Prostate gland (tissue), 2 donors: ENCODE results near the gene CEP63.

ENCODE experiments used
- POLR2A ChIP-seq: fragments of 450-650 bp; IDR thresholded peaks from one replicate; pipeline ENCODE4 v1.6.1; 2016; ENCODE audit warnings: antibody characterized with exemption, mild to moderate bottlenecking
- TF ChIP-seq, protein P1 (sequence below), 4 experiments: fragments of 200-600 bp in 2 of 4; fragments of 450-650 bp in 2 of 4; sonication (generic) in 2 of 4; IDR thresholded peaks; 1 replicate in 3 of 4; 2 replicates in 1 of 4; pipeline ENCODE4 v1.5.1; 2016 to 2019; ENCODE audit warnings: antibody characterized with exemption in 4 of 4, mild to moderate bottlenecking in 2 of 4, moderate library complexity in 2 of 4

DNA sequence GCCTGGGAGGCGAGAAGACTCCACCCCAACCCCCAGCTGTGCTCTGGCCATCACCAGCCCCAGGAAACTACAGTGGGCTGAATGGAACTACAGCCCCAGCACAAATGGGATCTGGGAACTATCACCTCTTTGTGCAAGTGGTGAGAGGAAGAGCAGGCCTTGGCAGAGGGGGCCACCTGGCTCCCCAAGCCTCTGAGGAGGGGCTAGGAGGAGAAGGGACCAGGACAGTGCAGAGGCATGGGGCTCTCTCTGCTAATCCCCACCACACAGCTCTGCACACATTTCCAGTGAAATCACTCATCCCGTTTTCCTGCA lies 133.4 kb downstream of the CEP63 start:
- TF ChIP-seq, protein P1, sequence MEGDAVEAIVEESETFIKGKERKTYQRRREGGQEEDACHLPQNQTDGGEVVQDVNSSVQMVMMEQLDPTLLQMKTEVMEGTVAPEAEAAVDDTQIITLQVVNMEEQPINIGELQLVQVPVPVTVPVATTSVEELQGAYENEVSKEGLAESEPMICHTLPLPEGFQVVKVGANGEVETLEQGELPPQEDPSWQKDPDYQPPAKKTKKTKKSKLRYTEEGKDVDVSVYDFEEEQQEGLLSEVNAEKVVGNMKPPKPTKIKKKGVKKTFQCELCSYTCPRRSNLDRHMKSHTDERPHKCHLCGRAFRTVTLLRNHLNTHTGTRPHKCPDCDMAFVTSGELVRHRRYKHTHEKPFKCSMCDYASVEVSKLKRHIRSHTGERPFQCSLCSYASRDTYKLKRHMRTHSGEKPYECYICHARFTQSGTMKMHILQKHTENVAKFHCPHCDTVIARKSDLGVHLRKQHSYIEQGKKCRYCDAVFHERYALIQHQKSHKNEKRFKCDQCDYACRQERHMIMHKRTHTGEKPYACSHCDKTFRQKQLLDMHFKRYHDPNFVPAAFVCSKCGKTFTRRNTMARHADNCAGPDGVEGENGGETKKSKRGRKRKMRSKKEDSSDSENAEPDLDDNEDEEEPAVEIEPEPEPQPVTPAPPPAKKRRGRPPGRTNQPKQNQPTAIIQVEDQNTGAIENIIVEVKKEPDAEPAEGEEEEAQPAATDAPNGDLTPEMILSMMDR (IDR thresholded peaks at IDR 0.05), result no peak
- no peak for TF ChIP-seq POLR2A
